Upper lobe of left lung (tissue), 6 donors: ENCODE results near the gene CELSR2. TPM values are rescaled to one million over a fixed set of nuclear protein-coding genes. Genes with fewer than 3 reads are reported as not detected.

ENCODE experiments used
- ATAC-seq, 2 donors: fragments of 200-7000 bp; cut with Tn5 transposase; one replicate each; pipeline ENCODE4 v1.9.1; 2022; ENCODE audit warnings: mild to moderate bottlenecking in 2 of 2, moderate library complexity in 2 of 2; ENCODE audit not compliant: low FRiP score in 2 of 2
- DNase-seq, 2 donors: peaks; one replicate each; pipeline ENCODE4 v3.0.0-alpha.2; 2019 to 2020
- H3K27ac ChIP-seq, 4 donors: fragments of 200-600 bp; sonication (generic); one replicate each; pipeline ENCODE4 v1.5.1; 2016 to 2019
- H3K27me3 ChIP-seq, 4 donors: fragments of 200-600 bp; sonication (generic); one replicate each; pipeline ENCODE4 v1.5.1; 2017 to 2019
- H3K36me3 ChIP-seq, 4 donors: fragments of 200-600 bp; sonication (generic); one replicate each; pipeline ENCODE4 v1.5.1; 2016 to 2019
- H3K4me1 ChIP-seq, 4 donors: fragments of 200-600 bp; sonication (generic); one replicate each; pipeline ENCODE4 v1.5.1; 2018 to 2019
- H3K4me3 ChIP-seq, 4 donors: fragments of 200-600 bp; sonication (generic); one replicate each; pipeline ENCODE4 v1.5.1; 2017 to 2019; ENCODE audit warnings: mild to moderate bottlenecking in 2 of 4, moderate library complexity in 1 of 4
- H3K9me3 ChIP-seq, 4 donors: fragments of 200-600 bp; sonication (generic); one replicate each; pipeline ENCODE4 v1.5.1; 2018 to 2019
- EP300 ChIP-seq, 4 donors: sonication (generic); formaldehyde crosslinking; IDR thresholded peaks; one replicate each; pipeline ENCODE4 v1.5.1; 2017; ENCODE audit warnings: antibody characterized with exemption in 4 of 4, control low read depth in 2 of 4
- POLR2A ChIP-seq, 4 donors: fragments of 450-650 bp; IDR thresholded peaks; one replicate each; pipeline ENCODE4 v1.5.1; 2016 to 2017; ENCODE audit warnings: antibody characterized with exemption in 4 of 4, mild to moderate bottlenecking in 2 of 4
- POLR2AphosphoS5 ChIP-seq, 2 donors: sonication (generic); formaldehyde crosslinking; IDR thresholded peaks; one replicate each; pipeline ENCODE4 v1.5.1; 2017; ENCODE audit warnings: antibody characterized with exemption in 2 of 2
- WGBS, 2 donors: methylation state at CpG; one replicate each; pipeline ENCODE4 v1.1.5; 2017 to 2018; 5-methylcytosine and 5-hydroxymethylcytosine counted together
- total RNA-seq, 6 donors: library from RNA; depleted of rRNA in 4 of 6; stranded (reverse); fragments of >200 nt in 4 of 6; gene quantifications; one replicate each; pipeline versions ENCODE4 v1.1.0 to v1.2.1, GENCODE V29; 2016 to 2021
- TF ChIP-seq, protein P1 (sequence below), 6 experiments: fragments of 450-650 bp in 4 of 6; fragments of 200-600 bp in 2 of 6; sonication (generic) in 2 of 6; IDR thresholded peaks; one replicate each; pipeline ENCODE4 v1.5.1; 2016 to 2019; ENCODE audit warnings: antibody characterized with exemption in 6 of 6
- donor health status: DM: no; HTN: no; CAD: no; lungs with moderate emphysema.
- donor health status: DM: no; HTN: yes; CAD: no; lungs with severe emphysema.

The CELSR2 gene
- total RNA-seq, 6 donors from 2014 or later: 5.9 to 27.2 (median 8.8) TPM

GRCh38 chr1:109263597-109264378 lies 14.4 kb downstream of the CELSR2 start:
- Histone ChIP-seq H3K27me3 (no peaks in the 10 kb centered on the region), H3K36me3 (no peaks in the 10 kb centered on the region), H3K4me1 (peaks cover 0 to 10% (median 3%) of the 10 kb centered on the region in 4 donors), H3K4me3 (no peak overlapping the region), H3K9me3 (no peaks in the 10 kb centered on the region), H3K27ac (peak overlapping the region in 1 of 4 donors; percentile 53)
- TF ChIP-seq POLR2AphosphoS5 (IDR thresholded peaks at IDR 0.05) (peak in 1 of 2 donors; percentile 36), EP300 (IDR thresholded peaks at IDR 0.05) (no peak), POLR2A (IDR thresholded peaks at IDR 0.05) (no peak)
- TF ChIP-seq, protein P1, sequence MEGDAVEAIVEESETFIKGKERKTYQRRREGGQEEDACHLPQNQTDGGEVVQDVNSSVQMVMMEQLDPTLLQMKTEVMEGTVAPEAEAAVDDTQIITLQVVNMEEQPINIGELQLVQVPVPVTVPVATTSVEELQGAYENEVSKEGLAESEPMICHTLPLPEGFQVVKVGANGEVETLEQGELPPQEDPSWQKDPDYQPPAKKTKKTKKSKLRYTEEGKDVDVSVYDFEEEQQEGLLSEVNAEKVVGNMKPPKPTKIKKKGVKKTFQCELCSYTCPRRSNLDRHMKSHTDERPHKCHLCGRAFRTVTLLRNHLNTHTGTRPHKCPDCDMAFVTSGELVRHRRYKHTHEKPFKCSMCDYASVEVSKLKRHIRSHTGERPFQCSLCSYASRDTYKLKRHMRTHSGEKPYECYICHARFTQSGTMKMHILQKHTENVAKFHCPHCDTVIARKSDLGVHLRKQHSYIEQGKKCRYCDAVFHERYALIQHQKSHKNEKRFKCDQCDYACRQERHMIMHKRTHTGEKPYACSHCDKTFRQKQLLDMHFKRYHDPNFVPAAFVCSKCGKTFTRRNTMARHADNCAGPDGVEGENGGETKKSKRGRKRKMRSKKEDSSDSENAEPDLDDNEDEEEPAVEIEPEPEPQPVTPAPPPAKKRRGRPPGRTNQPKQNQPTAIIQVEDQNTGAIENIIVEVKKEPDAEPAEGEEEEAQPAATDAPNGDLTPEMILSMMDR (IDR thresholded peaks at IDR 0.05): peak; percentile 96 to 100 (median 100)
- 27 to 38% methylated on average over 10 to 24 of the region's 29 CpGs for WGBS, 2 donors
- peak; percentile 90 to 97 for ATAC-seq
- peak; percentile 96 to 97 for DNase-seq

- H3K4me3 ChIP-seq: no peak overlapping the region
- peak overlapping the region in 1 of 4 donors; percentile 53 for H3K27ac ChIP-seq
- TF ChIP-seq EP300 (IDR thresholded peaks at IDR 0.05) (no peak), POLR2A (IDR thresholded peaks at IDR 0.05) (no peak), POLR2AphosphoS5 (IDR thresholded peaks at IDR 0.05) (no peak)
- TF ChIP-seq, protein P1 (IDR thresholded peaks at IDR 0.05): no peak
- WGBS, 2 donors: 73 to 90% methylated on average over 2 to 8 of the region's 9 CpGs
- ATAC-seq (no peak), DNase-seq (no peak)
- no peaks in the 10 kb centered on the region for H3K27me3 ChIP-seq
- peaks cover 0 to 10% (median 3%) of the 10 kb centered on the region in 4 donors for H3K4me1 ChIP-seq
- H3K36me3 ChIP-seq: no peaks in the 10 kb centered on the region
- H3K9me3 ChIP-seq: no peaks in the 10 kb centered on the region
Observed at GRCh38 chr1:109264379-109264755, 15.0 kb downstream of the CELSR2 start.

DNA sequence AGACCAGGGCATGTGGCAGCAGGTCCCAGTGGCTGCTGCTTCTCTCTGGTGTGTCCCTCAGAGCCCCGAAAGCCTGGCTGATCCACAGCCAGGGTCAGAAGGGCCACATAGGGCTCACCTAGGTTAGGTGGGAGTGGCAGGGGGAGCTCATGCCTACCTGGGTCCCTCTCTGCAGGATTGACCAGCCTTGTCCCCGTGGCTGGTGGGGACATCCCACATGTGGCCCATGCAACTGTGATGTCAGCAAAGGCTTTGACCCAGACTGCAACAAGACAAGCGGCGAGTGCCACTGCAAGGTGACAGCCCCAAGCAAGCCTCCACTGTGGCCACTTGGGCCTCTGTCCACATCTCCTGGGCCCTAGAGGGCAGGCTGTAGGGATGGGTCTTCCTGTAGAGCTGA lies 15.7 kb downstream of the CELSR2 start:
- no peak overlapping the region for H3K4me3 ChIP-seq
- no peaks in the 10 kb centered on the region for H3K9me3 ChIP-seq
- no peak for ATAC-seq
- no peaks in the 10 kb centered on the region for H3K36me3 ChIP-seq
- peaks cover 0 to 10% (median 3%) of the 10 kb centered on the region in 4 donors for H3K4me1 ChIP-seq
- WGBS, 2 donors: 90% methylated on average over 3 of the region's 4 CpGs; no CpG with 5 or more reads in 1 of the 2 donors
- no peaks in the 10 kb centered on the region for H3K27me3 ChIP-seq
- H3K27ac ChIP-seq: no peak overlapping the region
- TF ChIP-seq POLR2A (IDR thresholded peaks at IDR 0.05) (no peak), POLR2AphosphoS5 (IDR thresholded peaks at IDR 0.05) (no peak), EP300 (IDR thresholded peaks at IDR 0.05) (no peak)
- peak in 1 of 2 donors; percentile 17 for DNase-seq

GRCh38 chr1:109265741-109266330 lies 16.5 kb downstream of the CELSR2 start:
- no peaks in the 10 kb centered on the region for H3K27me3 ChIP-seq
- H3K4me3 ChIP-seq: no peak overlapping the region
- no peak for DNase-seq
- 93 to 100% methylated on average over 3 to 12 of the region's 13 CpGs for WGBS, 2 donors
- H3K4me1 ChIP-seq: peaks cover 0 to 10% (median 3%) of the 10 kb centered on the region in 4 donors
- TF ChIP-seq, protein P1 (IDR thresholded peaks at IDR 0.05): no peak
- H3K36me3 ChIP-seq: no peaks in the 10 kb centered on the region
- ATAC-seq: no peak
- H3K9me3 ChIP-seq: no peaks in the 10 kb centered on the region
- H3K27ac ChIP-seq: no peak overlapping the region

DNA sequence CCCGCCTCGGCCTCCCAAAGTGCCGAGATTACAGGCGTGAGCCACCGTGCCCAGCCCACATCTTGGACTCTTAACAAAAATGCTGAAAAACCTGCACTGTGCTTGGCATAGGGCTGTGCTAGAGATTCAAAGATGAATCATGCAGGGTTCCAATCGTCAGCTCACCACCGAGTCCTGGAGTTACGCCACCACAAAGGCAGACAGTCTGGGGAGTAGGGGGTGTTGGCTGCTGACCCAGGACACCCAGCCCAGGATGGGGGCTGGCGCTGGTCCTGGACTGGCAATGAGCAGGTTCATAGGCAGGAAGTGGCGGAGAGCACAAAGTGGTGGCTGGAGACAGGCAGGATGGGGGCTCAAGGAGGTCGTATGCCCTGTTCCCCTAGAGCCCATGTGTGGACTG lies 17.6 kb downstream of the CELSR2 start:
- Histone ChIP-seq H3K27ac (no peak overlapping the region), H3K4me3 (no peak overlapping the region), H3K4me1 (peaks cover 0 to 10% (median 3%) of the 10 kb centered on the region in 4 donors), H3K36me3 (no peaks in the 10 kb centered on the region), H3K9me3 (no peaks in the 10 kb centered on the region), H3K27me3 (no peaks in the 10 kb centered on the region)
- ATAC-seq: no peak
- TF ChIP-seq, protein P1 (IDR thresholded peaks at IDR 0.05): no peak
- TF ChIP-seq POLR2AphosphoS5 (IDR thresholded peaks at IDR 0.05): no peak
- TF ChIP-seq EP300 (IDR thresholded peaks at IDR 0.05): no peak
- no peak for TF ChIP-seq POLR2A (IDR thresholded peaks at IDR 0.05)
- 88% methylated on average over 9 to 11 of the region's 11 CpGs for WGBS, 2 donors
- no peak for DNase-seq
